Measurements from ENCODE around the gene FRMD8. TPM values are rescaled to one million over a fixed set of nuclear protein-coding genes. Genes with fewer than 3 reads are reported as not detected.

The FRMD8 gene
- total and polyA plus RNA-seq, 9 of the 15 experiments (the other 6 are each of a cell fraction or from before 2014, with no cell fraction given): 4.5 to 54.5 (median 15.8) TPM

DNA sequence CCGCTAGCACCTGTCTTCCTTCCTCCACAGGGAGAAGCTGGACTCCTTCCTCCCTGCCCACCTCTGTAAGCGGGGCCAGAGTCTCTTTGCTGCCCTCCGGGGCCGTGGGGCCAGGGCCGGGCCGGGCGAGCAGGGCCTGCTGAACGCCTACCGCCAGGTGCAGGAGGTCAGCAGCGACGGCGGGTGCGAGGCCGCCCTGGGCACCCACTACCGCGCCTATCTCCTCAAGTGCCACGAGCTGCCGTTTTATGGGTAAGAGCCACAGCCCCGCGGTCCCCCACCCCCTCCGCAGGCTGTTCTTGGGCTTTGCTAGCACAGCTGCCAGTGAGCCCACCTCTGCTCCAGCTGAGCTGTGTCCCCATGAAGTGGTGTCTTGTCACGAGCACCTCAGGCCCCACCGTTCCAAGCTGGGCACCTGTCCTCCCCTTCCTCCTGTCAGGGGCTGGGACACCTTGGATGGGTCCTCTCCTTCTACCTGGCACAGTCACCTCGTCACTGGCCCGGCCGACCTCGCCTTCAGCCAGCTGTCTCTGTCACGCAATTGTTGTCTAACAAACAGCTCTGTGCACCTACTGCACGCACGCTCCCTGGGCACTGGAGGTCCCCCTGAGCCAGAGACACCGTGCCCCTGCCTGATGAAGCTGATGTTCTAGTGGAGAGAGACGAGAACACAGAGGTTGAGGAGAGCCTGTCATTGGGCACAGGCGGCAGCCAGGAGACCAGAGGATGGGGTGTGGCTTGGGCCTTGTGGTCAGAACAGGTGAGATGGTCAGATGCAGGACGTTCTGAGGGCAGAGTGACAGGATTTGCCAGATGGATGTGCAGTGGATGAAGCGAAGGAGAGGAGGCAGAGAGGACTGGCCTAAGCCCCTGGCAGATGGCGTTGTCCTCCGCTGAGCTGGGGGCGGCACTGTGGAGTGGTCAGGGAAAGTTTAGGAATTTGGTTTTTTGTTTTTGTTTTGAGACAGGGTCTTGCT, 10.6 kb downstream of the FRMD8 start:
- H3K27ac ChIP-seq (ENCODE audit: extremely low read depth, low read depth, low read length): no peak overlapping the region
- no peak overlapping the region for H2AFZ ChIP-seq (ENCODE audit: low read depth, low read length)
- no peaks in the 10 kb centered on the region; the same call in 1 of the 2 replicates for H4K20me1 ChIP-seq (replicated peaks; ENCODE audit: control insufficient read depth, insufficient read depth, low read length)
- no peak overlapping the region for H3K4me2 ChIP-seq (ENCODE audit: insufficient read depth, low read length)
- in situ Hi-C loops (cut with MboI): no loop called here
- 85% methylated on average over 28 of the region's 38 CpGs for WGBS (ENCODE audit: insufficient coverage, low coverage, missing lambda C conversion rate)
- ATAC-seq (no peak), FAIRE-seq (no peak), DNase-seq (ENCODE audit: extremely low read depth in 1 of 4, low spot score in 3 of 4) (no peak)
- CTCF ChIA-PET (ENCODE audit: low intra/inter-chr PET ratio): no interaction called here
- H3K9me3 ChIP-seq (replicated peaks; ENCODE audit: control insufficient read depth, insufficient read depth, low read depth, low read length): no peaks in the 10 kb centered on the region
- POLR2A ChIA-PET: interaction anchor here (0.6 to 12.2 kb wide), 8 partner anchors 9 to 106 kb away, joined by 3 to 185 read pairs (median 7); partner anchors contain the start of genes FRMD8, MALAT1 and NEAT1
- H3K4me1 ChIP-seq (replicated peaks in 1 of 2; ENCODE audit: control insufficient read depth in 2 of 2, insufficient read depth in 2 of 2, low read length in 2 of 2): peaks cover 0 to 59% of the 10 kb centered on the region in 2 experiments; a peak in 2 of 5 replicates
- no peak overlapping the region for H3K4me3 ChIP-seq
- H3K9me1 ChIP-seq (ENCODE audit: control insufficient read depth, insufficient read depth, low read length): no peaks in the 10 kb centered on the region
- no peaks in the 10 kb centered on the region for H3K27me3 ChIP-seq (ENCODE audit: control insufficient read depth in 2 of 2, insufficient read depth in 2 of 2, low read length in 2 of 2)
- peaks cover 78% of the 10 kb centered on the region; the same call in 2 of the 3 replicates for H3K36me3 ChIP-seq (ENCODE audit: control insufficient read depth, insufficient read depth, low read length)
- H3K79me2 ChIP-seq (ENCODE audit: control insufficient read depth, insufficient read depth, low read length): no peaks in the 10 kb centered on the region
- peak overlapping the region in 1 of 2 experiments; percentile 83; a peak in 2 of 4 replicates for H3K9ac ChIP-seq (ENCODE audit: insufficient read depth in 1 of 2, low read depth in 2 of 2, low read length in 2 of 2)
- no TSS peak for BruUV-seq (replicated peaks)
- intact Hi-C loops (cut with micrococcal nuclease): no loop called here
- no peak for TF ChIP-seq RCOR1 (IDR thresholded peaks at IDR 0.05; ENCODE audit: borderline replicate concordance in 1 of 2, low read depth in 2 of 2, low read length in 2 of 2)
- no peak for TF ChIP-seq SIX5 (IDR thresholded peaks at IDR 0.05; ENCODE audit: borderline replicate concordance in 1 of 2, insufficient read depth in 1 of 2, low read depth in 1 of 2, low read length in 2 of 2)
- TF ChIP-seq MCM2 (IDR thresholded peaks at IDR 0.05; ENCODE audit: low read depth): no peak
- no peak for TF ChIP-seq ZNF444 (CRISPR knock-in tag; IDR thresholded peaks at IDR 0.05)
- no peak for TF ChIP-seq ZNF212 (CRISPR knock-in tag; IDR thresholded peaks at IDR 0.05)
- TF ChIP-seq DNMT1 (IDR thresholded peaks at IDR 0.05): no peak
- TF ChIP-seq JUN (IDR thresholded peaks at IDR 0.05; ENCODE audit: borderline replicate concordance, low read depth, low read length): no peak
- TF ChIP-seq JUN (CRISPR knock-in tag; IDR thresholded peaks at IDR 0.05; ENCODE audit: borderline replicate concordance): no peak
- TF ChIP-seq SNIP1 (IDR thresholded peaks at IDR 0.05; ENCODE audit: low read depth): no peak
- TF ChIP-seq ZNF121 (CRISPR knock-in tag; conservative IDR thresholded peaks at IDR 0.05): no peak
- TF ChIP-seq CBX2 (IDR thresholded peaks at IDR 0.05; ENCODE audit: insufficient read depth, low read length, poor library complexity, severe bottlenecking): no peak
- no peak for TF ChIP-seq MEIS2 (IDR thresholded peaks at IDR 0.05; ENCODE audit: partially characterized antibody)
- TF ChIP-seq, protein P1, sequence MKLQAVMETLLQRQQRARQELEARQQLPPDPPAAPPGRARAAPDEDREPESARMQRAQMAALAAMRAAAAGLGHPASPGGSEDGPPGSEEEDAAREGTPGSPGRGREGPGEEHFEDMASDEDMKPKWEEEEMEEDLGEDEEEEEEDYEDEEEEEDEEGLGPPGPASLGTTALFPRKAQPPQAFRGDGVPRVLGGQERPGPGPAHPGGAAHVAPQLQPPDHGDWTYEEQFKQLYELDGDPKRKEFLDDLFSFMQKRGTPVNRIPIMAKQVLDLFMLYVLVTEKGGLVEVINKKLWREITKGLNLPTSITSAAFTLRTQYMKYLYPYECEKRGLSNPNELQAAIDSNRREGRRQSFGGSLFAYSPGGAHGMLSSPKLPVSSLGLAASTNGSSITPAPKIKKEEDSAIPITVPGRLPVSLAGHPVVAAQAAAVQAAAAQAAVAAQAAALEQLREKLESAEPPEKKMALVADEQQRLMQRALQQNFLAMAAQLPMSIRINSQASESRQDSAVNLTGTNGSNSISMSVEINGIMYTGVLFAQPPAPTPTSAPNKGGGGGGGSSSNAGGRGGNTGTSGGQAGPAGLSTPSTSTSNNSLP (IDR thresholded peaks at IDR 0.05; ENCODE audit: borderline replicate concordance, low read depth, low read length): no peak
- TF ChIP-seq, protein P2, sequence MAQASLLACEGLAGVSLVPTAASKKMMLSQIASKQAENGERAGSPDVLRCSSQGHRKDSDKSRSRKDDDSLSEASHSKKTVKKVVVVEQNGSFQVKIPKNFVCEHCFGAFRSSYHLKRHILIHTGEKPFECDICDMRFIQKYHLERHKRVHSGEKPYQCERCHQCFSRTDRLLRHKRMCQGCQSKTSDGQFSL (CRISPR knock-in tag; IDR thresholded peaks at IDR 0.05): no peak
- TF ChIP-seq, protein P2 (tag; IDR thresholded peaks at IDR 0.05): no peak
- no peak for TF ChIP-seq MIER1 (IDR thresholded peaks at IDR 0.05; ENCODE audit: low read depth)

Measured in K562 (cell line).